Measurements from ENCODE around the gene CACNA1G. TPM values are rescaled to one million over a fixed set of nuclear protein-coding genes. Genes with fewer than 3 reads are reported as not detected.
A peak's percentile ranks its signal among the peaks of the same experiment; 100 is the strongest.

Gene CACNA1G
- total and polyA plus RNA-seq, 8 donors, result 0.50 to 38.2 (median 19.5) TPM

DNA sequence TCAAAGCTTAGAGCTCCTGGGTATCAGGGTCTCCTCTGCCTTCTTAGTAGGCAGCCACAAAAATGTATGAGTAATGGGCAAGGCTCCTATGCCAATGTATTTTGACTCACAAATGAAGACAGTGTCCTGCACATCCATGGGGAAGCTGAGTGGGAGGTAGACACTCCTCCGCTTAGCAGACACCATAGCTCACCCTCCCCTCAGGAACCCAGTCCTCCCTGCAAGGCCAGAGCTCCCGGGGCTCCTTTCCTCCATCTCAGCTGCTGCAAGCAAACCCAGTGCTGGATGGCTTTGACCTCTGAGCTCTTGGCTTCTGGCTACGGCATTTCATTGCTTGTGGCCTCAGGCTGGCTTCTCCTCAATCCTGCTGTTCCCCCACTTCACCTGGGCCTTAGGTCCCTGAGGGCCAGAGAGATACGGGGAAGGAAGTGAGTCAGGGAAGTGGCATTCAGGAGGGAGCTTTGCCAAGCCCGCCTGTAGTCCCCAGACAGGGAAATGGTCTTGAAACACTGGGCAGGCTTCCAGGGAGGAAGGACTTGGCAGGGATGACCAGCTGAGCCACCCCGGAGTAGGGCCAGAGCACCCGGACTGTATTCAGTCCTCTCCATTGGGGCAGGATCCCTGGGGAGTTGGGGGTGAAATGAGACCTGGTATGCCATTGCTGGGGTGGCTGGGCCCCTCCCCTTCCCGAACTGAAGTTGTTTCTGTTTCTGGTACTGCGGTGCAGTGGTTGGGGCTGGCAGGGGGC, 78.6 kb downstream of the CACNA1G start:
- Histone ChIP-seq H3K27ac (peak overlapping the region; percentile 60 to 66), H3K27me3 (peaks cover 0 to 28% of the 10 kb centered on the region in 2 donors), H3K4me3 (no peak overlapping the region), H3K9me3 (no peaks in the 10 kb centered on the region), H3K36me3 (no peaks in the 10 kb centered on the region), H3K4me1 (peaks cover 36 to 75% of the 10 kb centered on the region in 2 donors)
- TF ChIP-seq, protein P1, sequence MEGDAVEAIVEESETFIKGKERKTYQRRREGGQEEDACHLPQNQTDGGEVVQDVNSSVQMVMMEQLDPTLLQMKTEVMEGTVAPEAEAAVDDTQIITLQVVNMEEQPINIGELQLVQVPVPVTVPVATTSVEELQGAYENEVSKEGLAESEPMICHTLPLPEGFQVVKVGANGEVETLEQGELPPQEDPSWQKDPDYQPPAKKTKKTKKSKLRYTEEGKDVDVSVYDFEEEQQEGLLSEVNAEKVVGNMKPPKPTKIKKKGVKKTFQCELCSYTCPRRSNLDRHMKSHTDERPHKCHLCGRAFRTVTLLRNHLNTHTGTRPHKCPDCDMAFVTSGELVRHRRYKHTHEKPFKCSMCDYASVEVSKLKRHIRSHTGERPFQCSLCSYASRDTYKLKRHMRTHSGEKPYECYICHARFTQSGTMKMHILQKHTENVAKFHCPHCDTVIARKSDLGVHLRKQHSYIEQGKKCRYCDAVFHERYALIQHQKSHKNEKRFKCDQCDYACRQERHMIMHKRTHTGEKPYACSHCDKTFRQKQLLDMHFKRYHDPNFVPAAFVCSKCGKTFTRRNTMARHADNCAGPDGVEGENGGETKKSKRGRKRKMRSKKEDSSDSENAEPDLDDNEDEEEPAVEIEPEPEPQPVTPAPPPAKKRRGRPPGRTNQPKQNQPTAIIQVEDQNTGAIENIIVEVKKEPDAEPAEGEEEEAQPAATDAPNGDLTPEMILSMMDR (IDR thresholded peaks at IDR 0.05), result no peak
- ATAC-seq (peak; percentile 77), DNase-seq (peak; percentile 86 to 95 (median 90))
- intact Hi-C loops (cut with DNase I), result loop anchor here in 1 of 2 donors (10.0 kb wide), 1 partner anchor 46 kb away; no protein-coding TSS in a partner anchor

DNA sequence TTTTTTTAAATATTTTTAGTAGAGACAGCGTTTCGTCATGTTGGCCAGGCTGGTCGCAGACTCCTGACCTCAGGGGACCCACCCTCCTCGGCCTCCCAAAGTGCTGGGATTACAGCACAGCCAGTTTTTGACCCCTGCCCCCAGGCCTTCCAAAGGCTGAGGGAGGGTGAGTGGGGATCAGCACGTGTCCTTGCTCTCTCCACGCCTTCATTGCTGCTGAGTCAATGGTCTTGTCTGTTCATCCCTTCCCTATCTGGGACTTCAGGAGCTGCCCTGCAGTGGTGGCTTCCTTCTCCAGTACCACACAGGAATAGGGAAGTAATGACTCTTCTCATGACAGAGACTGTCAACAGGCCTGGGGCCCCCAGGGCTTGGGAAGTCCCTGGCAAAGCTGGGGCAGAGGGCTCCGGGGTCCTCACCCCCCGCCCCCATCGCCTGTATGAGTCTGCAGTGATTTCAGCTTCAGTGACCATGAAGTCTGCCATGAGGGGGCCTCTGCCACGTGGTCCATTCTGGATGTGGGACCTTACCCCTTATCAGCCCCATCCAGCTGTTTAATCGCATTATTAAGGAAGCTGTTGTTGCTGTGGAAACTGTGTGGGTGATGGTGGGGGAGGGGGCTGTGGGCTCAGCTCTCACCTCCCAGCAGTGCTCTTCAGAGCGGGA, 80.3 kb downstream of the CACNA1G start:
- TF ChIP-seq, protein P1 (IDR thresholded peaks at IDR 0.05), result no peak
- Histone ChIP-seq H3K27ac (peak overlapping the region; percentile 29 to 66), H3K36me3 (no peaks in the 10 kb centered on the region), H3K9me3 (no peaks in the 10 kb centered on the region), H3K27me3 (peaks cover 0 to 11% of the 10 kb centered on the region in 2 donors), H3K4me1 (peaks cover 34 to 60% of the 10 kb centered on the region in 2 donors), H3K4me3 (no peak overlapping the region)
- intact Hi-C loops (cut with DNase I), result no loop called here
- peak in 3 of 4 donors; percentile 72 to 79 (median 77) for DNase-seq
- peak; percentile 38 for ATAC-seq

DNA sequence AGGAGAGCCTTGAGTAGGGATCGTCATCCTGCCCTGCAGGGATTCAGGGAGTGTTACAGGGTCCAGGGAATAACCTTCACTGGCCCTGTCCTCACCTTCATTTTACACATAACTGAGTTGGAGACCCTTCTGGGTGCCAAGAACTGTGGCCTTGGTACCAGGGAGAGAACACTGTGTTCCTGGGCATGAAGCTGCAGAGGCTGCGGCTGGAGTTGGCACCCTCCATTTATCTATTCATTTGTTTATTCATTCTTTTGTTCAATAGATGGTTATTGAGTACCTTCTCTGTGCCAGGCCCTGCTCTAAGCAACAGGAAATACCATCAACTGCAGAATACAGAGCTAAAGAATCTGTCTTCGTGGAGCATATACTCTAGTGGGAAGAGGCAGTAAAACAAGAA, 80.8 kb downstream of the CACNA1G start:
- H3K9me3 ChIP-seq, result no peaks in the 10 kb centered on the region
- peaks cover 0 to 5% of the 10 kb centered on the region in 2 donors for H3K27me3 ChIP-seq
- H3K4me1 ChIP-seq, result peaks cover 34 to 54% of the 10 kb centered on the region in 2 donors
- ATAC-seq (no peak), DNase-seq (no peak)
- TF ChIP-seq, protein P1 (IDR thresholded peaks at IDR 0.05), result no peak
- H3K36me3 ChIP-seq, result no peaks in the 10 kb centered on the region
- intact Hi-C loops (cut with DNase I), result no loop called here
- H3K27ac ChIP-seq, result peak overlapping the region; percentile 29 to 66
- H3K4me3 ChIP-seq, result no peak overlapping the region

DNA sequence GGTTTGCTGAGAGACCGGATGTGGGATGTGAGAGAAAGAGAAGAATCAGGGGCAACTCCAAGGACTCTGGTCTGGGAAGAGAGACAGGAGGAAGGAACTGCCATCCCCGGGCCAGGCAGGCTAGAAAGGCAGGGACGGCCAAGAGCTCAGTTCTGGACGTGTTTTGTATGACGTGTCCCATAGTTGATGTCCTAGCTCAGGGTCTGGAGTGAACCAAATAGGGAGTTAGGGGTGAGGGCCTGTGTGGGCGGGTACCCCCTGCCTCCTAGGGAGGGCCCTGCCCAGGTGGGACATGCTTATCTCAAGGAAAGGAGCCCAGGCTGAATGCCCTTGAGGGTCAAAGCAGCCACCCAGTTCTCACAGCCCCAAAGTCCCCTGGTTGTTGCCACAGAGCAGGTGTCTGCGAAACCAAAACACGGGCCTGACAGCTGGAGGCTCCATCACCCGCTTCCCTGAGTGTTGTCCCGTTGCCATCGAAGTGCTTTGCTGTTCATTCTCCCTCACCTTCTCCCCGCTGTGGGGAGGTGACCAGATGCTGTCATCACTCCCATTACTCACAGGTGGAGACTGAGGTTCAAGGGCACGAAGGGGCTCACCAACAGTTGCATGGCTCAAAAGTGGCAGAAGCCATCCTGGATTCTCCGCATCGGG, 81.7 kb downstream of the CACNA1G start:
- intact Hi-C loops (cut with DNase I), result no loop called here
- TF ChIP-seq, protein P1 (IDR thresholded peaks at IDR 0.05), result no peak
- DNase-seq, result peak in 1 of 4 donors; percentile 34
- no peaks in the 10 kb centered on the region for H3K9me3 ChIP-seq
- peaks cover 30 to 46% of the 10 kb centered on the region in 2 donors for H3K4me1 ChIP-seq
- no peaks in the 10 kb centered on the region for H3K36me3 ChIP-seq
- H3K27me3 ChIP-seq, result no peaks in the 10 kb centered on the region
- no peak overlapping the region for H3K27ac ChIP-seq
- ATAC-seq, result no peak
- H3K4me3 ChIP-seq, result no peak overlapping the region

All from left lung (tissue), 10 donors.